A673 (cell line): Measurements from ENCODE around the gene PHTF2.

ENCODE experiments used
- CTCF ChIP-seq: fragments of 300-800, 200-600 bp; sonication (generic); conservative IDR thresholded peaks from 2 replicates; pipeline ENCODE4 v1.5.1; 2017; ENCODE audit warnings: low read depth, mild to moderate bottlenecking, antibody characterized with exemption, low read length, moderate library complexity, mixed read lengths
- EZH2 ChIP-seq: fragments of 200-600 bp; sonication (generic); IDR thresholded peaks from 2 replicates; pipeline ENCODE4 v1.6.1; 2017; ENCODE audit warnings: borderline replicate concordance, low read depth, mild to moderate bottlenecking, mixed read lengths, antibody characterized with exemption, low read length; ENCODE audit not compliant: poor library complexity, severe bottlenecking

- no peak for TF ChIP-seq CTCF
- no peak for TF ChIP-seq EZH2
These were observed 65.3 kb downstream of the PHTF2 start for GRCh38 chr7:77863860-77864259.
